PC-3 (cell line): ENCODE results near the gene SRGAP2B. TPM values are rescaled to one million over a fixed set of nuclear protein-coding genes. Genes with fewer than 3 reads are reported as not detected.
"Not testable (repeated sequence)": the region's sequence is repeated elsewhere in the genome, so short reads cannot be mapped to it uniquely, and the experiment has no call there.

Experiments used
- ATAC-seq: fragments of 200-7000 bp; cut with Tn5 transposase; 2 replicates; pipeline ENCODE4 v1.9.1; 2020; ENCODE audit warnings: mild to moderate bottlenecking, moderate library complexity
- BruUV-seq: library from RNA; stranded (reverse); fragments of 400-500 nt; replicated peaks from 2 replicates; lab custom pipeline; 2021; lab: Mats Ljungman, UMichigan
- CTCF ChIA-PET: fragments of 300-600 bp; sonication (Branson Sonifier 250); formaldehyde crosslinking; loops from one replicate; lab custom pipeline; 2022; ENCODE audit warnings: antibody characterized with exemption; lab: Charles Lee
- POLR2A ChIA-PET: fragments of 300-600 bp; sonication (Branson Sonifier 250); formaldehyde crosslinking; loops from one replicate; lab custom pipeline; 2022; ENCODE audit warnings: antibody characterized with exemption; ENCODE audit not compliant: unreplicated experiment; lab: Charles Lee
- DNase-seq: peaks from one replicate; pipeline ENCODE4 v3.0.0-alpha.2; 2015
- H2AFZ ChIP-seq: fragments of 300-600 bp; sonication (generic); 2 replicates; pipeline ENCODE4 v1.6.0; 2016; ENCODE audit warnings: antibody characterized with exemption, low read length
- H3F3A ChIP-seq: fragments of 300-600 bp; sonication (generic); one replicate; pipeline ENCODE4 v1.6.0; 2017; ENCODE audit warnings: antibody characterized with exemption, low read length, control low read depth, mild to moderate bottlenecking; ENCODE audit not compliant: unreplicated experiment
- H3K27ac ChIP-seq: fragments of 300-600 bp; sonication (generic); 2 replicates; pipeline ENCODE4 v1.5.1; 2016; ENCODE audit warnings: mild to moderate bottlenecking, low read length
- H3K27me3 ChIP-seq: fragments of 300-600 bp; sonication (generic); 2 replicates; pipeline ENCODE4 v1.6.1; 2016; ENCODE audit warnings: low read length, mixed read lengths
- H3K36me3 ChIP-seq: fragments of 300-600 bp; sonication (generic); 2 replicates; pipeline ENCODE4 v1.6.1; 2016; ENCODE audit warnings: low read depth, mixed run types, low read length, mixed read lengths
- H3K4me1 ChIP-seq: fragments of 300-600 bp; sonication (generic); 2 replicates; pipeline ENCODE4 v1.5.1; 2016; ENCODE audit warnings: low read length; ENCODE audit not compliant: insufficient read depth
- H3K4me2 ChIP-seq: fragments of 300-600 bp; sonication (generic); 2 replicates; pipeline ENCODE4 v1.6.0; 2016; ENCODE audit warnings: low read length
- H3K4me3 ChIP-seq: fragments of 300-600 bp; sonication (generic); 2 replicates; pipeline ENCODE4 v1.5.1; 2016; ENCODE audit warnings: mild to moderate bottlenecking, low read length, mixed read lengths
- H3K79me2 ChIP-seq: fragments of 300-600 bp; sonication (generic); 2 replicates; pipeline ENCODE4 v1.6.1; 2017; ENCODE audit warnings: low read length, mixed read lengths
- H3K9ac ChIP-seq: fragments of 300-600 bp; sonication (generic); 2 replicates; pipeline ENCODE4 v1.6.0; 2016; ENCODE audit warnings: mild to moderate bottlenecking, low read length
- H3K9me2 ChIP-seq: fragments of 300-600 bp; sonication (generic); replicated peaks from 2 replicates; pipeline ENCODE4 v1.6.1; 2016; ENCODE audit warnings: mixed run types, low read length, mixed read lengths
- H3K9me3 ChIP-seq: fragments of 300-600 bp; sonication (generic); 2 replicates; pipeline ENCODE4 v1.6.1; 2016; ENCODE audit warnings: low read length, mixed read lengths
- H4K20me1 ChIP-seq: fragments of 300-600 bp; sonication (generic); 2 replicates; pipeline ENCODE4 v1.6.1; 2016; ENCODE audit warnings: low read length, mixed read lengths
- intact Hi-C: fragments of 100-400 bp; cut with micrococcal nuclease; formaldehyde crosslinking; loops from 2 replicates; pipeline ENCODE4 v1.9.0; 2023
- total RNA-seq: library from RNA; depleted of rRNA; stranded (reverse); fragments of >200 nt; gene quantifications from 2 replicates; pipeline ENCODE4 v1.2.3, GENCODE V29; 2014

The SRGAP2B gene
- total RNA-seq, 1 experiment from 2014 or later: 14.3 TPM

DNA sequence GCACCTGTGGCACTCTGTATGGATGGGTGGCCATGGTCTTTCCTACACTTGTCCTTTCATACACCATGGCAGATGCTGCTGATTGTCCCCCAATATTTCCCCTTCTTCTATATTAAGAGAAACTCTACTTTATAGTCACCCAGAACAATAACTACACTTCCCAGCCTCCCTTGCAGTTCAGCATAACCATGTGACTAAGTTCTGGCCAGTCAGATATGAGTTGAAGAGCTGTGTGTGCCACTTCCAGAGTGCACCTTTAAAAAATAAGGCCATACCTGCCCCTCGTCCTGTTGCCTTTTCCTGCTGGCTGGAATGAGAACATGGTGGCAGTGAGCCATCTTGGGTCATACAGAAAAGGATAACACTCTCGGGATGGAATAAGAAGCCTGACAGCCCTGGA, 108.0 kb downstream of the SRGAP2B start:
- DNase-seq, H3F3A ChIP-seq, H4K20me1 ChIP-seq, H3K79me2 ChIP-seq, H3K36me3 ChIP-seq, intact Hi-C loops, H3K9me2 ChIP-seq, H3K4me2 ChIP-seq, H3K9me3 ChIP-seq, BruUV-seq, CTCF ChIA-PET, H3K9ac ChIP-seq, ATAC-seq, POLR2A ChIA-PET, H3K27ac ChIP-seq, H3K4me1 ChIP-seq, H3K27me3 ChIP-seq, H2AFZ ChIP-seq, H3K4me3 ChIP-seq: not testable (repeated sequence)

DNA sequence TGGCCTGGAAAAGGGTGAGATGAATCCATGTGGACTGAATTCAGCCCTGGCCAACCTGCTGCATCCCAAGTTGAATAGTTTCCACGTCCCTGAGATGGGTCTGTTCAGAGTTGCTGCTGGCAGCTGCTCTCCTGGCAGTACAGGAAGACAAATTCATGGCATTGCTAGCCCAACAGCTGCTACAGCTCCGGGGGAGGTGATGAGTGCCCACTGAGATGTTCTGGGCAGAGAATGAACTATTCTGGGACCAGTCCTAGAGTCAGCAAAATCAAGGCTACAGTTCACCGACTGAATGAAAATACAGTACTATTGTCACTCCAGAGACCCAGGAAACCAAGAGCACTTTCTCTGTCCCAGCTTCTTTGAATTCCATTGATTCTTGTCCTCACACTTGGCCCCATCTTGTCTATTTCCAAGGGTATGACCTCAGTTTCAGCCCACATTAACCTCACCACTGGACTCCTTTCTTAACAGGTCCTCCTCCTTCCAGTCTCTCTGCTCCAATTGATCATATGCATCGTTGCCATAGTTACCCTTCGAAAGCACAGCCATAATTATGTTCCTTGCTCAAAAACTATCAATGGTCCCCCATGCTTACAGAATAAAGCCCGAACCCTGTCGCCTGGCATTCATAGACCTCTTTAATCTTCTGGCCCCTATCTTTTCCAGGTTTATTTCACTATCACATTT, 108.8 kb downstream of the SRGAP2B start:
- H3K36me3 ChIP-seq, CTCF ChIA-PET, H3K4me1 ChIP-seq, H3K9me3 ChIP-seq, H3K4me2 ChIP-seq, H3F3A ChIP-seq, H3K27me3 ChIP-seq, ATAC-seq, H3K27ac ChIP-seq, intact Hi-C loops, DNase-seq, H4K20me1 ChIP-seq, BruUV-seq, H3K79me2 ChIP-seq, H3K9me2 ChIP-seq, H2AFZ ChIP-seq, H3K9ac ChIP-seq, H3K4me3 ChIP-seq, POLR2A ChIA-PET: not testable (repeated sequence)

DNA sequence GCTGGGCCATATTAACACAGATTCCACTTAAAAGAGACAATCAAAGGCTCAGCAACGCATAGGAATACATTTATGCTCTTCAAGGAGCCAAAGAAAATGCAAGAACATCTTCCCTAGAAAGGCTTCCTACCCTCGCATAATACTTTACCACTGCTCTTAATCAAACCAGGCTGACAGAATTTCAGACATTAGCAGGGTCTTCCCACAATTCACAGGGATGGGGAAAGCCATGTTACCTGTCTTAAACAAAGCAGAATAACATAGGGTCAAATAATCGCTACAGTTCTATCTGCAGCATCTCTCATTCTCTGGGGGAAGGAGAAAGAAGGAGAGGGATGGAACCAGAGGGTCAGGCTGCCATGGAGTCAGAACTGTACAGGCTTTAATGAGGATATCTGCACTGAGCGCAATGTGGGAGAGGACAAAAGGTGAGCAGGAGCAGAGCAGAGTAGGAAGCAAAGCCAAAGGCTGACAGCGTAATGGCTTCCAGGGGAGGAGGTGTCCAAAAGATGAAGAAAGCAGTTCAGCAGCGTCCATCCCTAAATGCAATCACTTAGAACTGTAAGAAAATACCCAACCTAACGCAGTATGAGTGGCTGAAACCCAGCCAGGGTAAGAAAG, 109.5 kb downstream of the SRGAP2B start:
- CTCF ChIA-PET, H3K36me3 ChIP-seq, H3K4me3 ChIP-seq, H3K79me2 ChIP-seq, POLR2A ChIA-PET, H3K9ac ChIP-seq, H3K4me1 ChIP-seq, H3K27me3 ChIP-seq, H2AFZ ChIP-seq, DNase-seq, H3K9me3 ChIP-seq, H3K27ac ChIP-seq, H3K4me2 ChIP-seq, ATAC-seq, H4K20me1 ChIP-seq, H3K9me2 ChIP-seq, intact Hi-C loops, H3F3A ChIP-seq, BruUV-seq: not testable (repeated sequence)

DNA sequence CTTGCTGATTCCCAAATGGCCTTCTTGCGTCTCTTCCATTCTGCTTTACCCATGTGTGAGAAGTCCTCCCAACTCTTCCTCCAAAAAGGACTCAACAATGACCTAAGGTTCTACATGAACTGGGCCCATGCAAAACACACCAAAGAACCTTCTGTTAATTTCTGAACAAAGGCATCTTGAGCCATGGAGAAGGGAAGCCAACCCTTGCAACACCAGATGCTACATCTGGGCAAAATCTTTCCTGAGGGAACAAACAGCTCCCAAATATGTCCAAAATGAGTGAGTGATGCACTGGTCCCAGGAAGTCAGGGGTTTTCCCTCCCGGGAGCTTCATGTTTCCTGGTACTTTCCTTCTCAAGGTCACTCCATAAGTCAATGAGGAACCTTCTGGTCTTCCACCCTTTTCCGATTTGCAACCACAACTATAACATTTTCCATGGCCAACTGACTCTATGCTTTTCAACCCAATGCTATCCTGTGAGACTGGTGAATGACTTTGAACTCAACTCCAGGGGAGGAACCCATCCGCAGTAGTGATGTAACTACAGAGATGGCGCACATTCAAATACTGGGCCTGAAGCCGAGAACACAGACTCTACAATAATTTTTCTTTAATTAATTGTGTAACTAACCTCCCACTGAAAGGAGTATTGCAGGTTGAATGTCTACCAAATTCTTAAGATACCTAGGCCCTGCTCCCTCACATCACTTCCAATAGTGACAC, 112.2 kb downstream of the SRGAP2B start:
- H3K27ac ChIP-seq, intact Hi-C loops, ATAC-seq: not testable (repeated sequence)

DNA sequence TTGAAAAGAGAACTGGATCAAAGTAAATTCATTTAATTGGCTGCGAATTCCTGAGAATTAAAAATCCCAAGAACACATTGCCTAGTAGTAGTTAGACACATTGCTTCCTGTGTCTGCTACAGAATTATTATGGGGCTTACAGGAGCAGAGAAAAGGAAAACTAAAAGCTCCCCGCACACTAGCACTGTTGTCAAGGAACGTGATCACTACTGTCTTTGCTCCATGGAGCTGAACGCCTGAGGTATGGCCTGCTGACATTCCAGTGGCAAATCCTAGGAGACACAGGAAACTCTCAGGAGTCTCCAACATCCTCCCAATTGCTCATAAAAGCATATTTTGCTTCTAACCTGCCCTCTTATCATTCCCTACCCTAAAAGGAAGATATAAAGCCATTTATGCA, 114.0 kb downstream of the SRGAP2B start:
- H3K4me2 ChIP-seq, H3K27ac ChIP-seq, H3K9me3 ChIP-seq, H3K36me3 ChIP-seq, H3K27me3 ChIP-seq, DNase-seq, H3K4me1 ChIP-seq, H3K79me2 ChIP-seq, H4K20me1 ChIP-seq, H3K4me3 ChIP-seq, H2AFZ ChIP-seq, H3K9ac ChIP-seq, ATAC-seq, BruUV-seq, H3K9me2 ChIP-seq, POLR2A ChIA-PET, intact Hi-C loops, H3F3A ChIP-seq, CTCF ChIA-PET: not testable (repeated sequence)

More for the DNA sequence above, 112.2 kb downstream of the SRGAP2B start:
- H3K4me1 ChIP-seq, POLR2A ChIA-PET, H3K4me2 ChIP-seq, H3K9me2 ChIP-seq, H2AFZ ChIP-seq, H3K27me3 ChIP-seq, H3K36me3 ChIP-seq, CTCF ChIA-PET, H3K4me3 ChIP-seq, H3K79me2 ChIP-seq, DNase-seq, H3K9ac ChIP-seq, H3F3A ChIP-seq, H4K20me1 ChIP-seq, H3K9me3 ChIP-seq, BruUV-seq: not testable (repeated sequence)

DNA sequence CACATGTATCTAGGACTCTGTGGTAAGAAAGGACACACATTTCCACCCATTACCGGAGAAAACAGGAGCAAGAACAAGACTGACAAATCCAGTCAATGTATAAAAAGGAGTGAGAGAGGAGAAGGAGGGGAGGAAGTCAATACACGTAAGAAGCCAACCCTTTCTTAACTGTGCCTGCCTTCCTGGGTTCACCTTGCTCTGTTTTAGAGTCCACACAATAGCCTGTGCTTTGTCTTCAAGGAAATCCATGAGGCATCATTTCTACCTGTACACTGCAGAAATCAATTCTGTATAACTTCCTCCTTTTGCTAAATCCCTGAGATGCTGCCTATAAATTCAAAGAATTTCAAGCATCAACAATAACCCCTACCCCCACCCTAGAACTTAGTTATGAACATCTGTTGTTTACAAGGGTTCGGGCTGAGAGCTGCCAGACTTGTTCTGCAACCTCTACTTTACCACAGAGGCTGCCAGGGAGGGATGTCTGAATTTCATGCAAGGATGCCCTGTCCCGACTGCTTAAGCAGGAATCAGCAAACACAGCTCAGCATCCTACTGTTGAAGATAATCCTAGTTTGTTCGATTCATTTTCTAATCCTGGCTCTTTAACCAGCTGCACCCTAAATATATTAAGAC, 115.0 kb downstream of the SRGAP2B start:
- CTCF ChIA-PET, H3K9me2 ChIP-seq, POLR2A ChIA-PET, DNase-seq, H3K79me2 ChIP-seq, H4K20me1 ChIP-seq, H3K27ac ChIP-seq, BruUV-seq, H3F3A ChIP-seq, H3K36me3 ChIP-seq, H3K4me3 ChIP-seq, H3K9ac ChIP-seq, H3K4me1 ChIP-seq, H2AFZ ChIP-seq, H3K9me3 ChIP-seq, H3K27me3 ChIP-seq, H3K4me2 ChIP-seq, intact Hi-C loops: not testable (repeated sequence)
- ATAC-seq: peak; percentile 77
